ENCODE data around the gene SCGB1C2. TPM values are rescaled to one million over a fixed set of nuclear protein-coding genes. Genes with fewer than 3 reads are reported as not detected.

Gene SCGB1C2
- total and polyA plus RNA-seq, 2 donors (not counting 3 experiments of a cell fraction or from before 2014, with no cell fraction given) = not detected

DNA sequence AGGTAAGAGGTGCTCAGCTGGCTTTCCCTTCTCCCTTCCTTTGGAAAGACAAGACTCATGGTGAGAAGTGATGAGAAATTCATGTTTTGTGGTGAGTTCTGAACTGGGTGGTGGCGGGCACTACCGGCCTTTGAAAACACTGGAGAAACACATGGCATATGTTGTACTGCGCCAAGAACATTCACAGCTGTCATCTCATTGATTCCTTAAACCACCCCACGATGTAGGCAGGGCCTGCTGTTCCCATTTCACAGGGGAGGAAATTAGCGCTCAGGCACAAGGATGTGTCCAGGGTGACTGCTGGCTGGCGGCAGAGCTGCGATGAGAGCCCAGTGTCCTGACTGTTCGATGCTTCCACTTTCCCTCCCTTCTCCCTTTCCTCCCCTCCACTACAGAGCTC lies 45.7 kb downstream of the SCGB1C2 start:
- no peak for DNase-seq (ENCODE audit: low read depth, low spot score)
- Histone ChIP-seq H2AFZ (ENCODE audit: low read depth, low read length) (no peak overlapping the region), H3K27ac (ENCODE audit: insufficient read depth, low read depth, low read length) (no peak overlapping the region), H3K79me2 (ENCODE audit: control insufficient read depth, insufficient read depth, low read length) (no peaks in the 10 kb centered on the region), H3K36me3 (ENCODE audit: control insufficient read depth in 2 of 2, extremely low read depth in 1 of 2, insufficient read depth in 2 of 2, low read length in 2 of 2) (no peaks in the 10 kb centered on the region), H3K9me1 (replicated peaks; ENCODE audit: control insufficient read depth, extremely low read depth, insufficient read depth, low read length) (no peaks in the 10 kb centered on the region), H3K27me3 (ENCODE audit: control insufficient read depth in 2 of 2, insufficient read depth in 2 of 2, low read length in 2 of 2) (peaks cover 39 to 51% of the 10 kb centered on the region in 2 experiments), H3K4me3 (replicated peaks in 1 of 3; ENCODE audit: insufficient read depth in 1 of 3, low read depth in 1 of 3, low read length in 3 of 3) (no peak overlapping the region), H3K4me1 (ENCODE audit: control insufficient read depth, extremely low read depth, insufficient read depth, low read length) (no peaks in the 10 kb centered on the region), H3K9me3 (replicated peaks; ENCODE audit: control insufficient read depth, insufficient read depth, low read length) (no peaks in the 10 kb centered on the region), H3K9ac (replicated peaks; ENCODE audit: extremely low read depth, insufficient read depth, low read length) (no peak overlapping the region), H4K20me1 (replicated peaks; ENCODE audit: control insufficient read depth, extremely low read depth, insufficient read depth, low read length) (no peaks in the 10 kb centered on the region), H3K4me2 (ENCODE audit: insufficient read depth, low read length) (no peak overlapping the region)
- intact Hi-C loops (cut with micrococcal nuclease) (no loop called here), dilution Hi-C loops (cut with MboI; ENCODE audit: extremely low pct_ligation_motif_present, low sequenced_read_pairs) (no loop called here)
- CTCF ChIA-PET = interaction anchor here (1.0 to 1.3 kb wide), 4 partner anchors 8 to 229 kb away, joined by 3 to 6 read pairs (median 4); no protein-coding TSS in a partner anchor
- BruUV-seq (replicated peaks) = no TSS peak
- TF ChIP-seq GATA2 (IDR thresholded peaks at IDR 0.05; ENCODE audit: insufficient read depth, insufficient read length, low read depth, low read length) = no peak
- TF ChIP-seq, protein P1, sequence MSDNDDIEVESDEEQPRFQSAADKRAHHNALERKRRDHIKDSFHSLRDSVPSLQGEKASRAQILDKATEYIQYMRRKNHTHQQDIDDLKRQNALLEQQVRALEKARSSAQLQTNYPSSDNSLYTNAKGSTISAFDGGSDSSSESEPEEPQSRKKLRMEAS (IDR thresholded peaks at IDR 0.05; ENCODE audit: insufficient read depth, insufficient read length) = no peak
- TF ChIP-seq POLR2AphosphoS5 (IDR thresholded peaks at IDR 0.05; ENCODE audit: insufficient read depth, low read depth, low read length) = no peak
- no peak for TF ChIP-seq JUN (IDR thresholded peaks at IDR 0.05; ENCODE audit: borderline replicate concordance, insufficient read depth, insufficient read length, low read depth)
- TF ChIP-seq, protein P2, sequence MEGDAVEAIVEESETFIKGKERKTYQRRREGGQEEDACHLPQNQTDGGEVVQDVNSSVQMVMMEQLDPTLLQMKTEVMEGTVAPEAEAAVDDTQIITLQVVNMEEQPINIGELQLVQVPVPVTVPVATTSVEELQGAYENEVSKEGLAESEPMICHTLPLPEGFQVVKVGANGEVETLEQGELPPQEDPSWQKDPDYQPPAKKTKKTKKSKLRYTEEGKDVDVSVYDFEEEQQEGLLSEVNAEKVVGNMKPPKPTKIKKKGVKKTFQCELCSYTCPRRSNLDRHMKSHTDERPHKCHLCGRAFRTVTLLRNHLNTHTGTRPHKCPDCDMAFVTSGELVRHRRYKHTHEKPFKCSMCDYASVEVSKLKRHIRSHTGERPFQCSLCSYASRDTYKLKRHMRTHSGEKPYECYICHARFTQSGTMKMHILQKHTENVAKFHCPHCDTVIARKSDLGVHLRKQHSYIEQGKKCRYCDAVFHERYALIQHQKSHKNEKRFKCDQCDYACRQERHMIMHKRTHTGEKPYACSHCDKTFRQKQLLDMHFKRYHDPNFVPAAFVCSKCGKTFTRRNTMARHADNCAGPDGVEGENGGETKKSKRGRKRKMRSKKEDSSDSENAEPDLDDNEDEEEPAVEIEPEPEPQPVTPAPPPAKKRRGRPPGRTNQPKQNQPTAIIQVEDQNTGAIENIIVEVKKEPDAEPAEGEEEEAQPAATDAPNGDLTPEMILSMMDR (IDR thresholded peaks at IDR 0.05; ENCODE audit: extremely low read depth in 1 of 2, insufficient read depth in 1 of 2, low read depth in 1 of 2, low read length in 2 of 2) = no peak
- no peak for TF ChIP-seq EZH2 (IDR thresholded peaks at IDR 0.05; ENCODE audit: borderline replicate concordance, low read depth, low read length, severe bottlenecking)
- no peak for TF ChIP-seq FOS (IDR thresholded peaks at IDR 0.05; ENCODE audit: borderline replicate concordance, insufficient read depth, low read length)
- no peak for TF ChIP-seq POLR2A (IDR thresholded peaks at IDR 0.05; ENCODE audit: low read depth, low read length)
- no peak for TF ChIP-seq MYC (IDR thresholded peaks at IDR 0.05; ENCODE audit: low read depth, low read length)
- FAIRE-seq = no peak
- POLR2A ChIA-PET = no interaction called here
